ENCODE data around the gene EYA2.
"Not testable (repeated sequence)": the region's sequence is repeated elsewhere in the genome, so short reads cannot be mapped to it uniquely, and the experiment has no call there.

Gene EYA2

DNA sequence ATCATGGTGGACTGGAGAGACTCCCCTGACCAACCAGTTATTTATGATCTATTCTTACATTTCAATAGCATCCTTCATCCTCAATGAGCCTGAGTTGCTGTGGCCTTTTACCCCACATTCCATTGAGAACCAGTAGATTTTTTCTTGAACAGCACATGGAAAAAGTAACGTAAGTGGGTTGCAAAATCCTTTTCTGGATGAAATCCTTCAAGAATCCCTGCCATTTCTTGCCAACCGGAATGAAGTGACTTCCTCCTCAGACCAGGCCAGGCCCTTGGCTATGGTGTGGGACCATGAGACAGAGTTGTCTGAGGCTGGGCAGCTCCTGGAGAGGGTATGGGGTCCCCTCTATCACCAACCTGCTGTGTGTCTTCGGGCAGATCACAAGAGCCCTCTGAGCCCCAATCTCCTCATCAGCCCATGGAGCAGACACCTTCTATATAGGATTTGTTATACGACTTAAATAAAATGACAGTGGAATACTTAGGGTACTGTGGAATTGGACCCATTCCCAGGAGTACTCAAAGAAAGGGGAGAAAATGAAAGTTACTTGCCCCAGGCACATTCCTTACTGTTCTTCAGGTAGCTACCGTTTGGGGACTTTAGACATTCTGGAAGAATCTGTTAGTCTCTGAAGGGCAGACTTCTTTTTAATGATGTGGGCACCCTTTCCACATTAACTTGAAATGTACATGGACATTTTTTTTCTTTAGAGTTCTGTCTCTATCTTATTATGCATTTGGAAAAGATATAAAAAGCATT, 10.9 kb downstream of the EYA2 start:
- ATAC-seq = no peak
- Mint-ChIP-seq H3K4me3 (no peak overlapping the region), H3K4me1 (no peaks in the 10 kb centered on the region), H3K9me3 (no peaks in the 10 kb centered on the region), H3K27ac (no peak overlapping the region), H3K36me3 (no peaks in the 10 kb centered on the region)
- no peak for DNase-seq (ENCODE audit: low spot score in 2 of 2)

DNA sequence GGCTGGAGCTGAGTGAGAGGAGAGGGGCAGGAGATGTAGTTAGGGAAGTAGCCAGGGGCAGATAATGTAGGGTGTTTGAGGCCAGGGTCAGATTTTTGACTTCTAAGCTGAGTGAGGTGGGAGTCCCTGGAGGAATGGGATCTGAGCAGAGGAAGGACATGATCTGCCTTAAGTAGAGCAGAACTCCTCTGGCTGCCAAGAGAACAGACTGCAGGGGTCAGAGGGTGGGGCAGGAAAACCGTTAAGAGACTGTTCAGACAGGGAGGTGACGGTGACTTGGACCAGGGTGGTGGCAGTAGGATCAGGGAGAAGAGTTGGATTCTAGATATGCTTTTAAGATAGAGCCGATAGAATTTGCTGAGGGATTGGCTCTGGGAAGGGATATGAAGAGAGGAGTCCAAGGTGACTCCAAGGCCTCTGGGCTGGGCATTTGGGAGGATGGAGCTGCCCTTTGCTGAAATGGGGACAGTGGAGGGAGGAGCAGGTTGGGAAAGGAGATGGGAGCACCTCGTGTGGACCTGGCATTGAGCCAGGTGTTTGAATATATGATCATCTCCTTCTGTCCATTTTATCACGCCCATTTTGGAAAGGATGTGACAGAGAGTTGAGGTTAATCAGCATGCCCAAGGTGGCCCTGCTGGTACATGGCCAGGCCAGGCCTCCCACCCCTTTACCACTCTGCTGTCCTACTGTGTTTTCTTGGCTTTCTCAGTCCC, 18.8 kb downstream of the EYA2 start:
- Mint-ChIP-seq H3K4me3 (no peak overlapping the region), H3K27ac (no peak overlapping the region), H3K4me1 (no peaks in the 10 kb centered on the region), H3K36me3 (no peaks in the 10 kb centered on the region), H3K9me3 (no peaks in the 10 kb centered on the region)
- ATAC-seq (no peak), DNase-seq (ENCODE audit: low spot score in 2 of 2) (no peak)

DNA sequence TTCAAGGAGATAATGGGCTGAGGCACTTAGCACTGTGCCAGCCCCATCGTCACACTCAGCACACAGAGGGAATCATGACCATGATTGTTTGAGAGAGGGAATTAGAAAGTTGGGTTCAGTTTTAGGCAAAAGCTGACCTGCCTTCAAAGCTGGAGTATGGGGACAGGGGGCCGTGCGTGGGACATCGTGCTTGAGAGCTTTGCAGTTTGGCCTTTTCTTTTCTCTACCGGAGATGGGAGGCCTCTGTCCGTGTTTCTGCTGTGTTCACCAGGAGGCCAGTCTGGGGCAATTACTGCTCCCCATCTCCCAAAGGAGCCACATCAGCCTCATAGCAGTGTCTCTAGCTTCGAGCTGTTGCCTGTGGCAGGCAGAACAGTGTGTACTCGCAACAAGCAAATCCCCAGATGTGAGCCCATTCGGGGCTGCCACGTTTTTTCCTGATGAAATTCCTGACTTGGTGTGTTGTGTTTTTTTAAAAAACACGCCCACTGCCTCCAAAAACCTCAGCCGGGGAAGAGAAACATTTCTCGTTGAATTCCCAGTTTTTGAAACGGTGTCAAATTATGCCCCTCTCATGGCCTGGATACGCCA, 20.2 kb downstream of the EYA2 start:
- Mint-ChIP-seq H3K36me3 (no peaks in the 10 kb centered on the region), H3K4me1 (no peaks in the 10 kb centered on the region), H3K4me3 (no peak overlapping the region), H3K27ac (no peak overlapping the region), H3K9me3 (no peaks in the 10 kb centered on the region)
- ATAC-seq (no peak), DNase-seq (ENCODE audit: low spot score in 2 of 2) (no peak)

DNA sequence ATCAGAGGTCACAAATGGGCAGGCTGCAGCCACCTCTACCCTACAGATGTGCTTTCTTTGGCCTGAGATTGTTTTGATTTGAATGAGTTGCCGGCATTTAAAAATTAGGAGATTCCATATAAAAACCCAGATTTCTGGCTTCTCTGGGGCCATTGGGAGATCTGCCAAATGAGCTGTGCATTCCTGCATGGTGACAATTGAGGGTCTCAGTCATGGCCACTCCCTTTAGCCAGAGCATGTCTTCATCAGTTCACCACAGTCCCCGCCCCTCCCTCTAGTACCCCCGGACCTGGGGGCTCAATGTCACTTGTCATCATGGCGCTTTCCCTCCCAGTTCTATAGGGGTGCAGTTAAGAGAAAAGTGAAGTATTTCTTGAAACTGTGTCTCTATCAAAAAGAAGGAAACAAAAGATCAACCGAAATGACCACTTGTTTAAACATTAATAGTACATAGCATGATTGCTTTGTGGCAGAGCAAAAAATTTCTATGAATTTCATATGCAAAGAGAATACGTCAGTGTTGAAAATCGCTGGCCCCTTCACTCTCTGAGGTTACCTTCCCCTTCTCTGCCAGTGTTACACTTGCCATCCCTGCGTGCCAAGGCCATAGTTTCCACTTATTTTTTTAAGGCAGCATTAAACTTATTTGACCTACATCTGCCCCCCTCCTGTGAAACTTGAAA, 21.1 kb downstream of the EYA2 start:
- Mint-ChIP-seq H3K9me3 (no peaks in the 10 kb centered on the region), H3K27ac (no peak overlapping the region), H3K4me3 (no peak overlapping the region), H3K4me1 (no peaks in the 10 kb centered on the region), H3K36me3 (no peaks in the 10 kb centered on the region)
- ATAC-seq = no peak
- no peak for DNase-seq (ENCODE audit: low spot score in 2 of 2)

DNA sequence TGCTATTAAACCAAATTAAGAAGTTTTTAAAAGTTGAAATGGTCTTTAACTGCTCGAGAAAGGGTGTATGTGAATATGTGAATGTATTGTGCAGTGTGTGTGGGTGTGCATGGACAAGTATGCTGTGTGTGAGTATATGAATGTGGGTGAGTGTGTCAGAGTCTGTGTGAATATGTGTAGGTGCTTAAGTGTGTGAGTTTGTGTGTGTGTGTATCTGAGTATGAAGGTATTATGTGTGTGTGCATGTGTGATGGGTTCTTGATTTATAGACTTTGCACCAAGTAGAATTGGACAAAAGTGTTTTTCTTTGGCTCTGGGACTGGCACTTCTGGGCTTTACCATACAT, 21.6 kb downstream of the EYA2 start:
- no peaks in the 10 kb centered on the region for H3K9me3 Mint-ChIP-seq
- H3K4me1 Mint-ChIP-seq = no peaks in the 10 kb centered on the region
- DNase-seq (ENCODE audit: low spot score in 2 of 2) (no peak), ATAC-seq (no peak)
- no peak overlapping the region for H3K27ac Mint-ChIP-seq
- no peak overlapping the region for H3K4me3 Mint-ChIP-seq
- H3K36me3 Mint-ChIP-seq = no peaks in the 10 kb centered on the region

DNA sequence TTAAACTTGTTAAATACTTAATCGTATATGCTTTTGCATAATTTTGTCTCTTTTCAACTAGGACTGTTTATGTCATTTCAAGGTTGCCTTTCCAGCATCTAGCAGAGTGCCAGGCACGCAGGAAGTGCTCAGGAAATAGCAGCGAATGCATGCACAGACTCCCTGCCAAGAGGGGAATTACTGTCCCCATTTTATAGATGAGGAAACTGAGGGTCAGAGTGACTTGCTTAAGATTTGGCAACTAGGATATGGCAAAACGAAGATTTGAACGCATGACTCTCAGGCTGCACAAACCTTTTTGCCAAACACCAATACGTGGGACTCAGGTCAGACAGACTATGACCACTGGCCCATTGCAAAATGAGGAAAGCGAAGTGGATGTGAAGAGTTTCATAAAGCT, 22.5 kb downstream of the EYA2 start:
- H3K4me1 Mint-ChIP-seq = no peaks in the 10 kb centered on the region
- DNase-seq (ENCODE audit: low spot score in 2 of 2) (no peak), ATAC-seq (no peak)
- no peaks in the 10 kb centered on the region for H3K36me3 Mint-ChIP-seq
- H3K27ac Mint-ChIP-seq = no peak overlapping the region
- H3K4me3 Mint-ChIP-seq = no peak overlapping the region
- no peaks in the 10 kb centered on the region for H3K9me3 Mint-ChIP-seq

DNA sequence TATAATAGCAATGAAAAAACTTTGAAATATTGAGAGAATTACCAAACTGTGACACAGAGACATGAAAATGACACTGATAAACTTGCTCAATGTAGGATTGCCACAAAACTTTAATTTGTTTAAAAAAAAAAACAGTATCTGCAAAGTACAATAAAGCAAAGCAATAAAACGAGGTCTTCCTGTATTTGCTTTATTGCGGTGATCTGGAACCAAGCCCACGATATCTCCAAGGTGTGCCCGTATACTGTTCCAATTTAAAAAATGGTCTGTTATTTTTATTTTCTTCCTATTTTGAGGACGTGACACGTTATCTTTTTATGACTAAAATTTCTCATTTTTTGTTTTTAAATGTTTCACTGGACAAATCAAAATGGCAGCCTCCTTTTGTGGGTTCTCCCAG, 25.5 kb downstream of the EYA2 start:
- DNase-seq (ENCODE audit: low spot score in 2 of 2) (no peak), ATAC-seq (no peak)
- no peaks in the 10 kb centered on the region for H3K9me3 Mint-ChIP-seq
- no peak overlapping the region for H3K4me3 Mint-ChIP-seq
- H3K4me1 Mint-ChIP-seq = no peaks in the 10 kb centered on the region
- H3K27ac Mint-ChIP-seq = no peak overlapping the region
- no peaks in the 10 kb centered on the region for H3K36me3 Mint-ChIP-seq

DNA sequence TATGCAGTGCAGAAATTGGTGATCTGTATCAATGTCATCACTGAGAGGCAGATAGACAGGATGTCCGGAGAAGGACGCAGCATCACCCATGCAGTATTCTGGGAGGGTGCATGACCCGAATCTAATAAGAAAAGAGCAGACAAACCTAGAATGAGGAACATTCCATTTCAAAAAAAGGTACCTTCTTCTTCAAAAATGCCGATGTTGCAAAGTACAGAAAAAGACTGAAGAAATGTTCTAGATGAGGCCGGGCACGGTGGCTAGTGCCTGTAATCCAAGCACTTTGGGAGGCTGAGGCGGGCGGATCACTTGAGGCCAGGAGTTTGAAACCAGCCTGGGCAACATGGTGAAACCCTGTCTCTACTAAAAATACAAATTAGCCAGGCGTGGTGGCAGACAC, 28.2 kb downstream of the EYA2 start:
- H3K36me3 Mint-ChIP-seq; ATAC-seq; H3K27ac Mint-ChIP-seq; H3K4me3 Mint-ChIP-seq; H3K4me1 Mint-ChIP-seq; DNase-seq (ENCODE audit: low spot score in 2 of 2); H3K9me3 Mint-ChIP-seq: not testable (repeated sequence)

DNA sequence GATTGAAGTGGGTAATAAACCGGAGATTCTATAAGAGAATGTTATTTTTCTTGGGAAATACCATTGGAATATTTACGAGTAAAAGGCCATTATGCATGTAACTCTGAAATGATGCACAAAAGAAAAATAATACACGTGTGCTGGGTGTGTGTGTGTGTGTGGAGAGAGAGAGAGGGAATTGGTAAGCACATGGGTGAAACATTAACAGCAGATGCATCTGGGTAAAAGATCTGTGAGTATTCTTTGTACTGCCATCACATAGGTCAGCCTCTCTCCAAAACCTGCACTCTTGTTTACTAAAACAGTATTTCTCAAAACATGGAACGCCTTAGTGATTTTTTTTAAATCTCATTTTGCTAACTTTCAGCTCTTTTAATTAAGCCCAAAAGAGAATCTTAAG, 28.9 kb downstream of the EYA2 start:
- Mint-ChIP-seq H3K4me3 (no peak overlapping the region), H3K27ac (no peak overlapping the region), H3K9me3 (no peaks in the 10 kb centered on the region), H3K36me3 (no peaks in the 10 kb centered on the region), H3K4me1 (no peaks in the 10 kb centered on the region)
- no peak for ATAC-seq
- no peak for DNase-seq (ENCODE audit: low spot score in 2 of 2)

DNA sequence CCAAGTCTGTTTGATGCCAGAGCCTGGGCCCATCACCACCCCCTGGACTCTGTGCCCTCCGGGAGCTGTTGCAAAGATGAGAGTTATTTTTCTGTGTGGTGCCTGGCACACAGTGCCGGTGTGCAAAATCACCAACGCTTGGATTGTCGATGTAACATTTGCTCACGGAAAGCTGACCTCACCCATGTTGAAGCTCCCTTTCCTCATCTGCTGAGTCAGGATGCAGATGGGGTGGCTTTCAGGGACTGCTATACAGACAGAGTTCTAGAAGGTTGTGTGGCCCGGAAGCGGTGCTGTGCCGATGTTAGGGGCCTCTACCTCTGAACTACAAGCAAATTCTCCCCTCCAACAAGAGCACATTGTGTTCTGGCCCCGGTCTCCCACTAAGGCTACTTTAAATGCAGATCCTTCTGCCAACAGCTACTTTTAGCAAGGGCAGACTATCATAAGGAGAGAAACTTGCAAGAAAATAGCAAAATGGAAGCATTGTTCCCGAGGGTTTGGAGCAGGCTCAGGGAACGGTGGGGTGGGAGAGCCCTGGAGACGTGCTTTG, 34.0 kb downstream of the EYA2 start:
- Mint-ChIP-seq H3K4me1 (no peaks in the 10 kb centered on the region), H3K27ac (no peak overlapping the region), H3K9me3 (no peaks in the 10 kb centered on the region), H3K4me3 (no peak overlapping the region), H3K36me3 (no peaks in the 10 kb centered on the region)
- ATAC-seq (no peak), DNase-seq (ENCODE audit: low spot score in 2 of 2) (no peak)

DNA sequence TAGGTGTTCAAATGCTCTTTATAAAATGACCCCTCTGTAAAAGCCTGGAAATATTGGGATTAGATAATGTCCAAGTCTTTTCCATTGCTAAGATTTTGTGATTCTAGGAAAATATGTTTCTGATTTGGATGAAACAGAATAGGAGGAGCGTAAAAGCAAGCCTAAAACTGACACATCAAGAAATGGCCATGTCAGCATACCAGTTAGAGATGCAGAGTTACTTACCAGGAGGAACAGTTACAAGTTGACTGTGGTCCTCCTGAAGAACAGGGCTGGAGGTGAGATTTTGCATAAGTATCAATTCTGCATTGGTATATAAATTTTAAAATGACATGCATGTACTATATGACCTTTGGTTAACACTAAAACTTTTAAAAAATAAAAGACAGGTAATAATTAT, 35.3 kb downstream of the EYA2 start:
- no peaks in the 10 kb centered on the region for H3K9me3 Mint-ChIP-seq
- no peak for ATAC-seq
- H3K36me3 Mint-ChIP-seq = no peaks in the 10 kb centered on the region

DNA sequence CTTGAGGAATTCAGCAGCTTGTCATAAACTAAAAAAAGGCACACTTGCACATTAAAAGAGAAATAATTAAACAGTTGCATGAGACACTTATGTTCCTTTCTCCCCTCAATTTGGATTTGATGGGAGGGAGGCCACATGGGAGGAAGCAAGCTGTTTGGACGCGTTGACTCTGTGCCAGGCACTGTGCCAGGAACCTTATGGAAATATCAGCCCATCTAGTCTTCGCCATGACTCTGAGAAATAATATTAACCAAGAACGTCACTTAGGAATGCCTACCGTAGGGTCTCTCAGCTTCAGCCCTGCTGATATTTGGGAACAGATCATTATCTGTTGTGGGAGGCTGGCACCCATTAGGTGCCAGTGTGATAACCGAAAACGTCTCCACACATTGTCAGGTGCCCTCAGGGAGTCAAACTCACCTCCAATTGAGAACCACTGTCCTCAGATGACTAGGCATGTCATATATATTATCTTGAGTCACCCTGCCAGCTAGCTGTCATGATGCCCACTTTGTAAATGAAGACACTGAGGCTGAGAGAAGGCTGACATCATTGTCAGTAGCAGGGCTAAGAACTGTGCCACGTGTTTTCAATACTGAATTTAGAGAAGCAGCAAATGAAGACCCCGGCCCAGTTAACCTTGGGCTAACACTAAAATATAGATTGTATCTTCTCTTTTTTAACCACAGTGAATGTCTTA, 36.1 kb downstream of the EYA2 start:
- ATAC-seq (no peak), DNase-seq (ENCODE audit: low spot score in 2 of 2) (no peak)
- Mint-ChIP-seq H3K36me3 (no peaks in the 10 kb centered on the region), H3K9me3 (no peaks in the 10 kb centered on the region), H3K4me3 (no peak overlapping the region), H3K4me1 (no peaks in the 10 kb centered on the region), H3K27ac (no peak overlapping the region)

More for the DNA sequence above, 35.3 kb downstream of the EYA2 start:
- no peak for DNase-seq (ENCODE audit: low spot score in 2 of 2)
- Mint-ChIP-seq H3K27ac (no peak overlapping the region), H3K4me1 (no peaks in the 10 kb centered on the region), H3K4me3 (no peak overlapping the region)

DNA sequence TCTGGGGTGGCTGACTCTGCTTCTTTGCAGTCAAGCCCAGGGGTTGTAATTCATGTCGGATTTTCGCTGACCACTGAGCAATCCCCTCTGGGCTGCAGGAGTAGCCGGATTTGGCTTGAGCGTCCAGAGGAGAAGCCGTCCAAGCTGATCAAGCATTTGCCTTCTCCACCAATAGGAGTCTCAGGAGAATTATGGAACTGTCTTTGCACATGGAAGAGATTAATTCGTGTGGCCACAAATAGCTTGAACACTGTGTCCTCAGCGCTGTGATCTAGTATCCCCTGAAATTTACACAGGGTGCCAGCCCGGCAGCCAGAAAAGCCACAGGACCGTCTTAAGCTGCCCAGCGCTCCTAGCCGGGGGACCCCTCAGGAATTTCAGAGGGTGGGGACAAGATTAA, 37.1 kb downstream of the EYA2 start:
- no peak for ATAC-seq
- no peaks in the 10 kb centered on the region for H3K4me1 Mint-ChIP-seq
- H3K9me3 Mint-ChIP-seq = no peaks in the 10 kb centered on the region
- no peak for DNase-seq (ENCODE audit: low spot score in 2 of 2)
- no peaks in the 10 kb centered on the region for H3K36me3 Mint-ChIP-seq
- H3K27ac Mint-ChIP-seq = no peak overlapping the region
- H3K4me3 Mint-ChIP-seq = no peak overlapping the region

DNA sequence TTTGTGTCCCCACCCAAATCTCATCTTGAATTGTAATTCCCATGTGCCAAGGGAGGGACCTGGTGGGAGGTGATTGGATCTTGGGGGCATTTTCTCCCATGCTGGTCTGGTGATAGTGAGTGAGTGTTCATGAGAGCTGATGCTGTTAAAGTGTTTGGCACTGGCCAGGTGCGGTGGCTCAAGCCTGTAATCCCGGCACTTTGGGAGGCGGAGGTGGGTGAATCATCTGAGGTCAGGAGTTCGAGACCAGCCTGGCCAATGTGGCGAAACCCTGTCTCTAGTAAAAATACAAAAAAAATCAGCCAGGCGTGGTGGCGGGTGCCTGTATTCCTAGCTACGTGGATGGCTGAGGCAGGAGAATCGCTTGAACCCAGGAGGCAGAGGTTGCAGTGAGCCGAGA, 37.8 kb downstream of the EYA2 start:
- not testable (repeated sequence) for H3K4me3 Mint-ChIP-seq; H3K36me3 Mint-ChIP-seq; H3K4me1 Mint-ChIP-seq; ATAC-seq; DNase-seq (ENCODE audit: low spot score in 2 of 2); H3K27ac Mint-ChIP-seq; H3K9me3 Mint-ChIP-seq

DNA sequence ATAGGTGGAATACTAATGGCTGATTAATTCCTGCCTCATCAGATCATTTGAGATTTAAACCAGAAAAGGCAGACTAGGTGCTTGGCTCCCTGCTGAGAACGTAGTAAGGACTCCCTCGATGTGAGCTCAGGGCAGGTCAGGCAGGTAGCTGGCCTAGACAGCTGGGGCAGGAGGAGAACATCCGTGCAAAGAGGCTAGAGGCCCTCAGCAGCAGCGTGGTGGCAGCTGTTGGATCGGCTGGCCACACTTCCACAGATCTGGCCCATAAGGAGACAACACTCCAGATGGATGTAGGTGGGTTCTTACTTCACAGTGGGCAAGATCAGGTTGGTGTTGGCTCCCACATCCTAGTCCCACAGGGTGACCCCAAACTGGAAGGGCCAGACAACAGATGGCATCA, 38.5 kb downstream of the EYA2 start:
- no peak for DNase-seq (ENCODE audit: low spot score in 2 of 2)
- H3K36me3 Mint-ChIP-seq = no peaks in the 10 kb centered on the region
- H3K4me1 Mint-ChIP-seq = no peaks in the 10 kb centered on the region
- ATAC-seq = no peak
- H3K4me3 Mint-ChIP-seq = no peak overlapping the region
- no peaks in the 10 kb centered on the region for H3K9me3 Mint-ChIP-seq
- H3K27ac Mint-ChIP-seq = no peak overlapping the region
